HG03139 (cell line): ENCODE measurements around the gene PRKCG.

Experiments used
- ATAC-seq: cut with Tn5 transposase; IDR thresholded peaks from one replicate; pipeline ENCODE4 v1.9.1; 2021; ENCODE audit not compliant: unreplicated experiment

PRKCG gene

GRCh38 chr19:53871454-53871853, 10.5 kb upstream of the PRKCG start:
- no peak for ATAC-seq

DNA sequence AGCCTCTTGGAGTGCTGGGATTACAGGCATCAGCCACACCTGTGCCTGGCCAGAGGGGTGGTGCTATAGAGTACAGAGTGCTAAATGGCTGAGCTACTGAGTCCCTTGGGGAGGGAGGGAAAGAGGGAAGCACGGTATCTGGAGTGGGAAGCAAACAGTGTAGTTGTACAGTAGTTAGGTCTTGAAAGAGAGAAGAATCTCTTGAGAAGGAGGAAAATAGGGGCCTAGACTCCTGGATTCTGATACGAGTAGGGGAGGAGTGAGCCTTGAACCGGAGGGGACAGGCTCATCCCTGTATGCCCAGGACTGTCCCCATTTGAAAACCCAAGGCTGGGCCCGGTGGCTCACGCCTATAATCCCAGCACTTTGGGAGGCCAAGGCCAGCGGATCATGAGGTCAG, 9.2 kb upstream of the PRKCG start:
- no peak for ATAC-seq

DNA sequence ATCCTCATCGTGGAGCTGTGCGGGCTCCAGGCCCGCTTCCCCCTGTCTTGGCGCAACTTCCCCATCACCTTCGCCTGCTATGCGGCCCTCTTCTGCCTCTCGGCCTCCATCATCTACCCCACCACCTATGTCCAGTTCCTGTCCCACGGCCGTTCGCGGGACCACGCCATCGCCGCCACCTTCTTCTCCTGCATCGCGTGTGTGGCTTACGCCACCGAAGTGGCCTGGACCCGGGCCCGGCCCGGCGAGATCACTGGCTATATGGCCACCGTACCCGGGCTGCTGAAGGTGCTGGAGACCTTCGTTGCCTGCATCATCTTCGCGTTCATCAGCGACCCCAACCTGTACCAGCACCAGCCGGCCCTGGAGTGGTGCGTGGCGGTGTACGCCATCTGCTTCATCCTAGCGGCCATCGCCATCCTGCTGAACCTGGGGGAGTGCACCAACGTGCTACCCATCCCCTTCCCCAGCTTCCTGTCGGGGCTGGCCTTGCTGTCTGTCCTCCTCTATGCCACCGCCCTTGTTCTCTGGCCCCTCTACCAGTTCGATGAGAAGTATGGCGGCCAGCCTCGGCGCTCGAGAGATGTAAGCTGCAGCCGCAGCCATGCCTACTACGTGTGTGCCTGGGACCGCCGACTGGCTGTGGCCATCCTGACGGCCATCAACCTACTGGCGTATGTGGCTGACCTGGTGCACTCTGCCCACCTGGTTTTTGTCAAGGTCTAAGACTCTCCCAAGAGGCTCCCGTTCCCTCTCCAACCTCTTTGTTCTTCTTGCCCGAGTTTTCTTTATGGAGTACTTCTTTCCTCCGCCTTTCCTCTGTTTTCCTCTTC, 8.0 kb upstream of the PRKCG start:
- ATAC-seq, result no peak

DNA sequence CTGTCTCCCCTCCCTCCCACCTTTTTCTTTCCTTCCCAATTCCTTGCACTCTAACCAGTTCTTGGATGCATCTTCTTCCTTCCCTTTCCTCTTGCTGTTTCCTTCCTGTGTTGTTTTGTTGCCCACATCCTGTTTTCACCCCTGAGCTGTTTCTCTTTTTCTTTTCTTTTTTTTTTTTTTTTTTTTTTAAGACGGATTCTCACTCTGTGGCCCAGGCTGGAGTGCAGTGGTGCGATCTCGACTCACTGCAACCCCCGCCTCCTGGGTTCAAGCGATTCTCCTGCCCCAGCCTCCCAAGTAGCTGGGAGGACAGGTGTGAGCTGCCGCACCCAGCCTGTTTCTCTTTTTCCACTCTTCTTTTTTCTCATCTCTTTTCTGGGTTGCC, 7.4 kb upstream of the PRKCG start:
- no peak for ATAC-seq

DNA sequence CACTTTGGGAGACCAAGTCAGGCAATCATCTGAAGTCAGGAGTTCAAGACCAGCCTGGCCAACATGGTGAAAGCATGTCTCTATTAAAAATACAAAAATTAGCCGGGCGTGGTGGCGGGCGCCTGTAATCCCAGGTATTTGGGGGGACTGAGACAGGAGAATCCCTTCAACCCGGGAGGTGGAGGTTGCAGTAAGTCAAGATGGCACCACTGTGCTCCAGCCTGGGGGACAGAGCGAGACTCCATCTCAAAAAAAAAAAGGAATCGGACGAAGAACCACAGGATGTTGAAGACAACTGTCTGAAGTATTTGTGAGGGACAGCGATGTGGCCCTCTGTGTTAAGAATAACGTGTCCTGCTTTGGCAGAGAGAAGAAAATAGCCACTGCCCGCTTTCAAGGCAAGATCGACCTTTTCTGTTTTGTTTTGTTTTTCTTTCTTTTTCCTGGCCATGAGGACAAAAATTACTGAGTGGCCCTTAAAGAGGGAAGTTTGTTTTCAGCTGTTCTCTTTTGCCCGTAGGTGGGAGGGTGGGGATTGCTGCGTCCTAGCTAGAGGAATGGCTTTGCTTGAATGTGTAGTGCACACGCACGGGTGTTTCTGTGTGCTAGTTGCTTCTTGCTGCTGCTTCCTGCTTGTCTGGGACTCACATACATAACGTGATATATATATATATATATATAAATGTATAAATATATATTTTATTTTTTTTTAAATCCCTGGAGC, 6.2 kb upstream of the PRKCG start:
- no peak for ATAC-seq

DNA sequence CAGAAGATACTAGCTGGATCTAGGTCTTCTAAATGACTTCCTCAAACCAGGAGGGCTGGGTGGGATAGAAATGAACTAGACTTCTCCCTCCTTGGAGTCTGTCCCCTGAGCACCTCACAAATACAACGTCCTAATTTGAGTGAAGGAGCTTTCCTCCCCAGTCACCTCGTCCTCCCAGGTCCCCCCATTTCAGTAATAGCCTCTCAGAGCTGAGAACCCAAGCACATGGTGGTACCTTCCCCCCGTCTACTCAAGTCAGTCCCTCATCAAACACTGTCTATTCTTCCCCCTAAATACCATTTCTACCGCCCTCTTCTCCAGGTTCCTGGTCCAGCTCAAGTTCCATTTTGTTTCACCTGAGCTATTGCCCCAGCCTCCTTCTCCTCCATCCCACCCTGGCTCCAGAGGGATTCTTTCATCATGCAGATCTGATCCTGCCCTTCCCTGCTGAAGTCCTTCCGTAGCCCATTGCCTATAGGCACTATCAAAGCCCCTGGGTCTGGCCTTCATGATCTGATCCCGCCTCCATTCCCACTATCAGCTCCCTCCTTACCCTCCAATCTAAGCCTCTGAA, 5.3 kb upstream of the PRKCG start:
- no peak for ATAC-seq

- no peak for ATAC-seq
Observed at GRCh38 chr19:53877361-53877766, 4.6 kb upstream of the PRKCG start.

- ATAC-seq, result peak; percentile 8
Observed at GRCh38 chr19:53878776-53879139, 3.2 kb upstream of the PRKCG start.

DNA sequence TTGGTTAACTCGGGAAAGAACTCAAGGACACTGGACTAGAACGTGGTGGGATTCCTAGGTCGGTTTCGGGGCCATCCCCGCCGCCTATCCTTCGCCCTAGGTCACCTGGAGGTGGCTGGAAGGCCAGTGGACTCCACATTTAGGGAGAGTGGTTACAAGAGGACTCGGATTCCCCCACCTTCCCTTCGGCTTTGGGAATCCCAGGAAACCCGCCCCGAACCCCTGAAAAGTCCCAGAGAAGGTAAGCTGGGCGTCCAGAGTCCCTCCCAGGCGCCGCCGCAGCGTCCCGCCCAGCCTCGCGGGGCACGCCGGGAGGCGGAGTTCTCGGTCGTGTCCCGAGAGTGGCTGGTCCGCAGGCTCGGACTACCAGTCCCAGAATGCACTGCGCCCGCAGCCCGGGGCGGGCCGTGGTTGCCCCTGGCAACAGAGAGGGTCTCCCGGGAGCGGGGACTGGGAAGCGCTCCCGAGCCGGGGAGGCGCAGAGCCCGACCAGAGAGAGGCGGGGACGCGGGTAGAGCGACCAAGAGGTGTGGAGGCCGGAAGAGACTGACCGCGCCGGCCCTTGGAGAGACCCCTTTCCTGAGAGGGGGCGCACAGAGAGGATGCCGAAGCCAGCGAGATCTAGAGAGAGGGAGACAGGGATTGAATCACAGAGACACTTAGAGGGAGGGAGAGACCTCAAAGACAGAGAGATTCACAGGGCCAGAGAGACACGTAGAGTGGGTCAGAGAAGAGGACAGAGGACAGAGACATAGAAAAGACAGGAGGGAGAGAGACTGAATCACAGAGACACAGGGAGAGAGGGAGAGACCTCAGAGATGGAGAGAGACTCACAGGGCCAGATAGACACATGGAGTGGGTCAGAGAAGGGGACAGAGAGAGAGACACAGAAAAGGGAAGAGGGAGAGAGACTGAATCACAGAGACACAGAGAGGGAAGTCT, 2.6 kb upstream of the PRKCG start:
- ATAC-seq, result peak; percentile 86

GRCh38 chr19:53880711-53881481, 1.1 kb upstream of the PRKCG start:
- no peak for ATAC-seq

DNA sequence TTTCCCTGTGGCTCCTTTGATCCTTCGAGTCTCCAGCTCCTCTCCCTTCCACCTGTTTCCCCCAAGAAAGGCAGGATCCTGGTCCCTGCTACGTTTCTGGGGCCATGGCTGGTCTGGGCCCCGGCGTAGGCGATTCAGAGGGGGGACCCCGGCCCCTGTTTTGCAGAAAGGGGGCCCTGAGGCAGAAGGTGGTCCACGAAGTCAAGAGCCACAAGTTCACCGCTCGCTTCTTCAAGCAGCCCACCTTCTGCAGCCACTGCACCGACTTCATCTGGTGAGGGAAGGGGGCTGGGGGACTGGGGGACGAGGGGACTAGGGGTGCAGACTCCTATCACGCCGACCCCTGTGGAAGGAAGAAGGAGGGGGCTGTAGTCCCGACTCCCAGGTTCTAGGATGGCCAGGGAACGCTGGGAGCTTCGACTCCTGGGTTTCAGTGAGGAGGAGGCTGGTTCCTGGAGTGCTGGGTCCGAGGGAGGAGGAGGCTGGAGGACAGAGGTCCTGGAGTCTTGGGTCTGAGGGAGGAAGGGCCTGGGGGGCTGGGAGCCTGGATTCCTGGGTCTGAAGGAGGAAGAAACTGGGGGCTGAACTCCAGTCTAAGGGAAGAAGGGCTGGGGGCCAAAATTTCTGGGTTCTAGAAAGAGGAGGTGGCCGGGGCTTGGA, 524 bp downstream of the PRKCG start:
- no peak for ATAC-seq

GRCh38 chr19:53883231-53883661, 1.2 kb downstream of the PRKCG start:
- no peak for ATAC-seq

DNA sequence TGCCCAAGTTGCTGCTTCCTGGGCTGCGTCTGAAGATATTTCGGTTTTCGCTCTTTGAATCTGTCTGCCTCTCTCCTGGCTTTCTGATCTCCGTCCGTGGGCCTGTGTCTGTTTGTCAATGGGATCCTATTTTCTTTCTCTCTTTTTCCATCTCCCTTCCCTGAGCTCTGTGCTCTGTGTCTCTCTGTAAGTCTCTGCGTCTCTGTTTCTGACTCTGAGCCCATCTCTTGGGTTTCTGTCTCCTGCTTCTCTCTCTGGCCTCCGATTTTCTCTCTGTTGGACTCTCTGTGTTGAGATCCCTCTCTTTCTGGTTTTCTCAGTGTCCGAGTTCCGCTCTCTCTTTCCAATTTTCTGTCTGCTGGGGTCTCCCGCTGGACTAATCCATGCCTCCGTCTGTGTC, 1.7 kb downstream of the PRKCG start:
- no peak for ATAC-seq

GRCh38 chr19:53884256-53884655, 2.3 kb downstream of the PRKCG start:
- ATAC-seq, result no peak

GRCh38 chr19:53885036-53885435, 3.0 kb downstream of the PRKCG start:
- ATAC-seq, result no peak

DNA sequence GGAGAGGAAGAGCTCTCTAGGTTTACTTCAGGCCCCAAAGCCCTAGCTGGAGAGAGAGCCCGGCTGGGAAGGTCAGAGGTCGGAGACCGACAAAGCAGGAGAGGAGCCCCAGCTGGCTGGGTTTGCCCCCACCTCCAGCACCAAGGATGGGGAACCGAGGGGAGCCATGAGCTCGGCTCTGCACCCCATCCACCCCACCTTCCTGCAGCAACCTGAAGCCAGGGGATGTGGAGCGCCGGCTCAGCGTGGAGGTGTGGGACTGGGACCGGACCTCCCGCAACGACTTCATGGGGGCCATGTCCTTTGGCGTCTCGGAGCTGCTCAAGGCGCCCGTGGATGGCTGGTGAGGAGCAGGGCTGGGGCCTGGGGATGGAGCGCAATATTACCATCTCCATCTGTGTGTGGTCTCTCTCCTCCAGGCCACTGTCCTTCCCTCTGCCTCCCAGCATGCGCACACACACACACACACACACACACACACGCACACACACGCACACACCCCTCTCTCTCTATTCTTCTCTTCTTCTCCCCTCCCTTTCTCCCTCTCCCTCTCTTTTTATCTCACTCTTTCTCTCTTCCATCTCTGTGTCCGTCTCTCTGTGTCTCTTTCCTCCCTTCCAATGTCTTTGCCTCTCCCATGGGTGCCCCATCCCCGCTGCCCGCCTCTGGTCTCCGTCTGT, 10.4 kb downstream of the PRKCG start:
- ATAC-seq, result no peak

DNA sequence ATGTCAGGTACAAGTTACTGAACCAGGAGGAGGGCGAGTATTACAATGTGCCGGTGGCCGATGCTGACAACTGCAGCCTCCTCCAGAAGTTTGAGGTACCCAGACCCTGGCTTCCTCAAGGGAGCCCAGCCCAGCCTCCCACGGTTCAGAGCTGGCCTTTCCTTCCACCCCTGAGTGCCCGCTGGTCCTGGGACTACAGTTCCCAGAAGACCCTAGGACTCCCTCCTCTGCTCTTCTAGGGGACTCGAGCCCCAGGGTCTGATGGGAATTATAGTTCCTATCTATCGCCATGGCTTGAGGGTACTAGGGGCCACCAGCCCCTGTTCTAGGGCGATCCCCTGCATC, 11.0 kb downstream of the PRKCG start:
- ATAC-seq, result no peak

DNA sequence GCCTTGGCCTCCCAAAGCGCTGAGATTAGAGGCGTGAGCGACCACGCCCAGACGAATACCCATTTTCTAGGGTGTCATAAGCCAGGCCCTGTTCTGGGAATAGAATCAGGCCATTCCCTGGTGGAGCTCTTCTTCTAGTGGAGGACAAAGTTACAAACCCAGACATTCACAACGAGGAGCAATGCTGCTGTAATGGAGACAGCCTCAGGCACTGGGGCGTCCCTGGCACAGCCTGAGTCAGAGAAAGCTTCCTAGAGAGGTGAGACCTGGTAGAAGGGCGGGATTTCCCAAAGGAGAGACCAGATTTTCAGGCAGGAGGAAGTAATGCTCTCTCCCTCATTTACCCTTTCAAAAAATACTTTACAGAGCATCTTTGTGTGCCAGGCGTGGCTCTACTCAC, 12.7 kb downstream of the PRKCG start:
- ATAC-seq, result no peak

DNA sequence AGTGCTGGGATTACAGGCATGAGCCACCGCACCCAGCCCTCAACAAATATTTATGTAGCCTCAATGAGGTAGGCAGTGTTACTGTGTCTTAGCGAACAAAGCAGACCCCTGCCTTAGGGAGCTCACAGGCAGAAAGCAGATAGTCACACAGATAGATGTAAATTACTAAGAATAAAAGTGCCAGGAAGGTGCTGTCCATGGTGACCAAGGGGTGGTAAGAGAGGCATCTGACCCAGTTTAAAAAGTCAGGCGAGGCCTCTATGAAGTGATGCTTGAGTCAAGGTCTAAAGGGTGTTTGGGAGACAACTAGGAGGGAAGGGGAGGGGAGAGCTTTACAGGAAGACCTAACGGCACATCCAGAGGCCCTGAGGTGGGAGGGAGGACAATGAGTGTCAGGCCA, 14.7 kb downstream of the PRKCG start:
- ATAC-seq, result no peak
